ENCODE data around the gene FBXW12.

- TF ChIP-seq BRCA1 (IDR thresholded peaks at IDR 0.05; ENCODE audit: low read depth, low read length) (no peak), NRF1 (IDR thresholded peaks at IDR 0.05; ENCODE audit: low read depth, low read length) (no peak)
- TF ChIP-seq, protein P1, sequence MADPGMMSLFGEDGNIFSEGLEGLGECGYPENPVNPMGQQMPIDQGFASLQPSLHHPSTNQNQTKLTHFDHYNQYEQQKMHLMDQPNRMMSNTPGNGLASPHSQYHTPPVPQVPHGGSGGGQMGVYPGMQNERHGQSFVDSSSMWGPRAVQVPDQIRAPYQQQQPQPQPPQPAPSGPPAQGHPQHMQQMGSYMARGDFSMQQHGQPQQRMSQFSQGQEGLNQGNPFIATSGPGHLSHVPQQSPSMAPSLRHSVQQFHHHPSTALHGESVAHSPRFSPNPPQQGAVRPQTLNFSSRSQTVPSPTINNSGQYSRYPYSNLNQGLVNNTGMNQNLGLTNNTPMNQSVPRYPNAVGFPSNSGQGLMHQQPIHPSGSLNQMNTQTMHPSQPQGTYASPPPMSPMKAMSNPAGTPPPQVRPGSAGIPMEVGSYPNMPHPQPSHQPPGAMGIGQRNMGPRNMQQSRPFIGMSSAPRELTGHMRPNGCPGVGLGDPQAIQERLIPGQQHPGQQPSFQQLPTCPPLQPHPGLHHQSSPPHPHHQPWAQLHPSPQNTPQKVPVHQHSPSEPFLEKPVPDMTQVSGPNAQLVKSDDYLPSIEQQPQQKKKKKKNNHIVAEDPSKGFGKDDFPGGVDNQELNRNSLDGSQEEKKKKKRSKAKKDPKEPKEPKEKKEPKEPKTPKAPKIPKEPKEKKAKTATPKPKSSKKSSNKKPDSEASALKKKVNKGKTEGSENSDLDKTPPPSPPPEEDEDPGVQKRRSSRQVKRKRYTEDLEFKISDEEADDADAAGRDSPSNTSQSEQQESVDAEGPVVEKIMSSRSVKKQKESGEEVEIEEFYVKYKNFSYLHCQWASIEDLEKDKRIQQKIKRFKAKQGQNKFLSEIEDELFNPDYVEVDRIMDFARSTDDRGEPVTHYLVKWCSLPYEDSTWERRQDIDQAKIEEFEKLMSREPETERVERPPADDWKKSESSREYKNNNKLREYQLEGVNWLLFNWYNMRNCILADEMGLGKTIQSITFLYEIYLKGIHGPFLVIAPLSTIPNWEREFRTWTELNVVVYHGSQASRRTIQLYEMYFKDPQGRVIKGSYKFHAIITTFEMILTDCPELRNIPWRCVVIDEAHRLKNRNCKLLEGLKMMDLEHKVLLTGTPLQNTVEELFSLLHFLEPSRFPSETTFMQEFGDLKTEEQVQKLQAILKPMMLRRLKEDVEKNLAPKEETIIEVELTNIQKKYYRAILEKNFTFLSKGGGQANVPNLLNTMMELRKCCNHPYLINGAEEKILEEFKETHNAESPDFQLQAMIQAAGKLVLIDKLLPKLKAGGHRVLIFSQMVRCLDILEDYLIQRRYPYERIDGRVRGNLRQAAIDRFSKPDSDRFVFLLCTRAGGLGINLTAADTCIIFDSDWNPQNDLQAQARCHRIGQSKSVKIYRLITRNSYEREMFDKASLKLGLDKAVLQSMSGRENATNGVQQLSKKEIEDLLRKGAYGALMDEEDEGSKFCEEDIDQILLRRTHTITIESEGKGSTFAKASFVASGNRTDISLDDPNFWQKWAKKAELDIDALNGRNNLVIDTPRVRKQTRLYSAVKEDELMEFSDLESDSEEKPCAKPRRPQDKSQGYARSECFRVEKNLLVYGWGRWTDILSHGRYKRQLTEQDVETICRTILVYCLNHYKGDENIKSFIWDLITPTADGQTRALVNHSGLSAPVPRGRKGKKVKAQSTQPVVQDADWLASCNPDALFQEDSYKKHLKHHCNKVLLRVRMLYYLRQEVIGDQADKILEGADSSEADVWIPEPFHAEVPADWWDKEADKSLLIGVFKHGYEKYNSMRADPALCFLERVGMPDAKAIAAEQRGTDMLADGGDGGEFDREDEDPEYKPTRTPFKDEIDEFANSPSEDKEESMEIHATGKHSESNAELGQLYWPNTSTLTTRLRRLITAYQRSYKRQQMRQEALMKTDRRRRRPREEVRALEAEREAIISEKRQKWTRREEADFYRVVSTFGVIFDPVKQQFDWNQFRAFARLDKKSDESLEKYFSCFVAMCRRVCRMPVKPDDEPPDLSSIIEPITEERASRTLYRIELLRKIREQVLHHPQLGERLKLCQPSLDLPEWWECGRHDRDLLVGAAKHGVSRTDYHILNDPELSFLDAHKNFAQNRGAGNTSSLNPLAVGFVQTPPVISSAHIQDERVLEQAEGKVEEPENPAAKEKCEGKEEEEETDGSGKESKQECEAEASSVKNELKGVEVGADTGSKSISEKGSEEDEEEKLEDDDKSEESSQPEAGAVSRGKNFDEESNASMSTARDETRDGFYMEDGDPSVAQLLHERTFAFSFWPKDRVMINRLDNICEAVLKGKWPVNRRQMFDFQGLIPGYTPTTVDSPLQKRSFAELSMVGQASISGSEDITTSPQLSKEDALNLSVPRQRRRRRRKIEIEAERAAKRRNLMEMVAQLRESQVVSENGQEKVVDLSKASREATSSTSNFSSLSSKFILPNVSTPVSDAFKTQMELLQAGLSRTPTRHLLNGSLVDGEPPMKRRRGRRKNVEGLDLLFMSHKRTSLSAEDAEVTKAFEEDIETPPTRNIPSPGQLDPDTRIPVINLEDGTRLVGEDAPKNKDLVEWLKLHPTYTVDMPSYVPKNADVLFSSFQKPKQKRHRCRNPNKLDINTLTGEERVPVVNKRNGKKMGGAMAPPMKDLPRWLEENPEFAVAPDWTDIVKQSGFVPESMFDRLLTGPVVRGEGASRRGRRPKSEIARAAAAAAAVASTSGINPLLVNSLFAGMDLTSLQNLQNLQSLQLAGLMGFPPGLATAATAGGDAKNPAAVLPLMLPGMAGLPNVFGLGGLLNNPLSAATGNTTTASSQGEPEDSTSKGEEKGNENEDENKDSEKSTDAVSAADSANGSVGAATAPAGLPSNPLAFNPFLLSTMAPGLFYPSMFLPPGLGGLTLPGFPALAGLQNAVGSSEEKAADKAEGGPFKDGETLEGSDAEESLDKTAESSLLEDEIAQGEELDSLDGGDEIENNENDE (IDR thresholded peaks at IDR 0.05; ENCODE audit: insufficient replicate concordance, low read length): no peak
These were observed 35.6 kb downstream of the FBXW12 start for GRCh38 chr3:48407542-48408099.

Measured in H1 (cell line).